C4-2B (cell line): ENCODE results near the gene CAB39L.

Experiments
- CTCF ChIP-seq: fragments of 450-650 bp; conservative IDR thresholded peaks from 2 replicates; pipeline ENCODE4 v1.5.1; 2017; ENCODE audit warnings: mild to moderate bottlenecking
- ZFX ChIP-seq: fragments of 450-650 bp; IDR thresholded peaks from 2 replicates; pipeline ENCODE4 v1.6.1; 2017

GRCh38 chr13:49314344-49314882 lies 129.5 kb downstream of the CAB39L start:
- TF ChIP-seq CTCF: no peak
- TF ChIP-seq ZFX: no peak
